CD4-positive, alpha-beta T cell treated with Interleukin-12 subunit alpha and Interleukin-12 subunit beta, for 1 hour (primary cell): ENCODE results near the gene SF3B5.
A peak's percentile ranks its signal among the peaks of the same experiment; 100 is the strongest.
"Not testable (repeated sequence)": the region's sequence is repeated elsewhere in the genome, so short reads cannot be mapped to it uniquely, and the experiment has no call there.

Experiments used
- DNase-seq: peaks from one replicate; pipeline ENCODE4 v3.0.0-alpha.2; 2020

Gene SF3B5

GRCh38 chr6:144062786-144063185, 32.6 kb downstream of the SF3B5 start:
- DNase-seq, result no peak

DNA sequence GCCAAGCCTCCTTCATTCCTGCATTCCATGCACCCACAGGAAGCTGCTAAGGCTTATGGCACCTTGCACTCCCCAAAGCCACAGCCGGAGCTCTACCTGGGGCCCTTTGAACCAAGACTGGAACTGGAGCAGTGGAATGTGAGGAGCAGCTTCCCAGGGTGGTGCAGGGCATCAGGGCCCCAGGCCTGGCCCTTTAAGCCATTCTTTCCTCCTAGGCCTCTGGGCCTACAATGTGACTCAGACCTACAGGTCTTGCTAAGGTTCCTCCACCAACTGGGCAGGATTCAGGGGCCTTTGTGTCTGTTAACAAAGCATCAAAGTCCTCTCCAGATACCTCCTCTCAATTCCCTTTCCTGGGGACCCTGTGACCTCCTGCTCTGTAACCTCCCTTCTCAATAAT, 36.2 kb downstream of the SF3B5 start:
- DNase-seq, result no peak

- peak; percentile 68 for DNase-seq
These were observed 40.0 kb downstream of the SF3B5 start for GRCh38 chr6:144055121-144055931.

DNA sequence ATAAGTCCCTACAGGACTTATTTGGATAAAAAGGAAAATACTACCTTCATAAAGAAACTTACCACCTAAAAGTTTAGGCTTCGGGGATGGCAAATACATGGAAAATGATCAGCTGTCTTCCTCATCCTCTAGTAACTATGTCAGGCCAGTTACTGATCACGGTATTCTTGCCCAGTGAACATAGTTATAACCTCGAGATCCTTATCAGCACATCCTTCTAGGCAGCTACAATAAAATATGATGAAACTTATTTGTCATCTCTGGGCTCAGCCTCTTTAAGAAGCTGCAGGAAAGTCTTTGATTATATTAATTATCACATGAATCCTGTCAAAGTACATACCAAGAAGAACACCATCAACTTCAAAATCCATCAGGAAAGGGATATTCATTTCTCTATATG, 41.8 kb downstream of the SF3B5 start:
- no peak for DNase-seq

DNA sequence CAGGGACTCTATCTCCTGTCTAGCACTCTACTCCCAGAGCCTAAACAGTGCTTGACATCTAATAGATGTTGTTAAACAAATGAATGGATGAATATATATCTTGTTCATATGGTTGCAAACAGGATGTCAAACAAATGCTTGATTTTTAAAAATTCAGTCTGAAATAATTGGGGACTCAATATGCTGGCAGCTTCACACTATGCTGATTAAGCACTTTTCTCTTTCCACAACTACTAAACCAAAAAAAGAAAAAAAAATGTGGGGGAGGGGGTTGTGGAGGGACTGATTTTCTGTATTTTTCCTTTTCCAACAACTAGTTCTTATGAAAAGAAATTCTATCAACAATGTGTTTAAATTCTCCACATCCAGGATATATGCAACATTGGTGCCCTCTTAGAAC, 42.9 kb downstream of the SF3B5 start:
- no peak for DNase-seq

- no peak for DNase-seq
These were observed 46.0 kb downstream of the SF3B5 start for GRCh38 chr6:144049386-144049785.

DNA sequence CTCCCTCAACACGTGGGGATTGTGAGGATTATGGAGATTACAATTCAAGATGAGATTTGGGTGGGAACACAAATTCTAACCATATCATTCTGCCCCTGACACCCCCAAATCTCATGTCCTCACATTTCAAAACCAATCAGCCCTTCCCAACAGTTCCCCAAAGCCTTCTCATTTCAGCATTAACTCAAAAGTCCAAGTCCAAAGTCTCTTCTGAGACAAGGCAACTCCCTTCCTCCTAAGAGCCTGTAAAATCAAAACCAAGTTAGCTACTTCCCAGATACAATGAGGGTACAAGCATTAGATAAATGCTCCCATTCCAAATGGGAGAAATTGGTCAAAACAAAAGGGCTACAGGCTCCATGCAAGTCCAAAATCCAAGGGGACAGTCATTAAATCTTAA, 47.7 kb downstream of the SF3B5 start:
- DNase-seq, result no peak

DNA sequence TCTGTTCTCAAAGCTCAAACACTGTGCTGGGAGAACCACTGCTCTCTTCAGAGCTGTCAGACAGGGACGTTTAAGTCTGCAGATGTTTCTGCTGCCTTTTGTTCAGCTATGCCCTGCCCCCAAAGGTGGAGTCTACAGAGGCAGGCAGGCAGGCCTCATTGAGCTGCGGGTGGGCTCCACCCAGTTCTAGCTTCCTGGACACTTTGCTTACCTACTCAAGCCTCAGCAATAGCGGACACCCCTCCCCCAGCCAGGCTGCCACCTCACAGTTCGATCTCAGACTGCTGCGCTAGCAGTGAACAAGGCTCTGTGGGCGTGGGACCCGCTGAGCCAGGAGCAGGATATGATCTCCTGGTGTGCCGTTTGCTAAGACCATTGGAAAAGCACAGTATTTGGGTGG, 48.7 kb downstream of the SF3B5 start:
- peak; percentile 19 for DNase-seq

GRCh38 chr6:144044989-144045388, 50.4 kb downstream of the SF3B5 start:
- DNase-seq, result not testable (repeated sequence)
